Measurements from ENCODE around the gene KCNK13.

KCNK13 gene

GRCh38 chr14:90137807-90138206 is 76.0 kb downstream of the KCNK13 start:
- DNase-seq = no peak

- no peak for DNase-seq
These were observed 77.4 kb downstream of the KCNK13 start for GRCh38 chr14:90139199-90139598.

GRCh38 chr14:90140298-90140955 is 78.6 kb downstream of the KCNK13 start:
- DNase-seq = peak; percentile 69

- DNase-seq = peak; percentile 70
These were observed 79.1 kb downstream of the KCNK13 start for GRCh38 chr14:90140956-90141316.

- DNase-seq = no peak
These were observed 91.6 kb downstream of the KCNK13 start for GRCh38 chr14:90153429-90153828.

- no peak for DNase-seq
These were observed 92.3 kb downstream of the KCNK13 start for GRCh38 chr14:90154110-90154509.

GRCh38 chr14:90159146-90159545 is 97.4 kb downstream of the KCNK13 start:
- no peak for DNase-seq

- no peak for DNase-seq
These were observed 97.9 kb downstream of the KCNK13 start for GRCh38 chr14:90159688-90160087.

- no peak for DNase-seq
These were observed 99.3 kb downstream of the KCNK13 start for GRCh38 chr14:90161129-90161528.

GRCh38 chr14:90168425-90169105 is 106.8 kb downstream of the KCNK13 start:
- DNase-seq = peak; percentile 76

GRCh38 chr14:90175631-90176030 is 113.8 kb downstream of the KCNK13 start:
- no peak for DNase-seq

- peak; percentile 19 for DNase-seq
These were observed 115.9 kb downstream of the KCNK13 start for GRCh38 chr14:90177539-90178189.

GRCh38 chr14:90179357-90179756 is 117.6 kb downstream of the KCNK13 start:
- DNase-seq = no peak

GRCh38 chr14:90179809-90180779 is 118.3 kb downstream of the KCNK13 start:
- DNase-seq = no peak

GRCh38 chr14:90184094-90184493 is 122.3 kb downstream of the KCNK13 start:
- no peak for DNase-seq

- no peak for DNase-seq
These were observed 122.9 kb downstream of the KCNK13 start for GRCh38 chr14:90184571-90185266.

GRCh38 chr14:90188588-90188987 is 126.8 kb downstream of the KCNK13 start:
- DNase-seq = no peak

- DNase-seq = no peak
These were observed 129.4 kb downstream of the KCNK13 start for GRCh38 chr14:90191154-90191553.

GRCh38 chr14:90191585-90191984 is 129.8 kb downstream of the KCNK13 start:
- no peak for DNase-seq

GRCh38 chr14:90193925-90194324 is 132.1 kb downstream of the KCNK13 start:
- DNase-seq = no peak

- no peak for DNase-seq
These were observed 132.9 kb downstream of the KCNK13 start for GRCh38 chr14:90194706-90195105.

GRCh38 chr14:90198541-90199060 is 136.8 kb downstream of the KCNK13 start:
- DNase-seq = no peak
